GM12878 (cell line): Measurements from ENCODE around the gene ENO2. TPM values are rescaled to one million over a fixed set of nuclear protein-coding genes. Genes with fewer than 3 reads are reported as not detected.

Experiments used
- ATAC-seq: fragments of 200-7000 bp; cut with Tn5 transposase; 3 replicates; pipeline ENCODE4 v1.9.1; 2020; ENCODE audit warnings: mild to moderate bottlenecking, moderate library complexity
- BruUV-seq: library from RNA; stranded (reverse); fragments of 400-500 nt; replicated peaks from 2 replicates; lab custom pipeline; 2021; lab: Mats Ljungman, UMichigan
- CTCF ChIA-PET: fragments of 300-600 bp; sonication (Branson Sonifier 250); formaldehyde crosslinking; extraction: SDS; loops from one replicate; lab custom pipeline; 2021; ENCODE audit warnings: inconsistent platforms; lab: Yijun Ruan, JAX
- POLR2A ChIA-PET: fragments of 350-600 bp; formaldehyde crosslinking; extraction: SDS; loops from one replicate; lab custom pipeline; 2021; ENCODE audit warnings: inconsistent platforms; lab: Charles Lee
- RAD21 ChIA-PET: fragments of 300-600 bp; sonication (Branson Sonifier 250); formaldehyde crosslinking; loops from one replicate; lab custom pipeline; 2023; ENCODE audit warnings: antibody characterized with exemption; ENCODE audit not compliant: unreplicated experiment; lab: Charles Lee
- SMC1A ChIA-PET: fragments of 300-600 bp; sonication (Branson Sonifier 250); formaldehyde crosslinking; loops from one replicate; lab custom pipeline; 2023; ENCODE audit not compliant: unreplicated experiment, uncharacterized antibody; lab: Charles Lee
- DNase-seq: peaks from one replicate; pipeline ENCODE4 v3.0.0-alpha.2; 2011; ENCODE audit warnings: low read depth, low spot score
- FAIRE-seq: peaks from 3 replicates; lab custom pipeline; 2011; peaks lifted over from hg19 to GRCh38; lab: Jason Lieb, UNC
- H2AFZ ChIP-seq: 2 replicates; pipeline ENCODE4 v1.6.0; 2011; ENCODE audit warnings: low read depth, low read length, control low read depth; ENCODE audit not compliant: control insufficient read depth
- H3K27ac ChIP-seq: 2 replicates; pipeline ENCODE4 v1.5.1; 2011; ENCODE audit warnings: control low read depth; ENCODE audit not compliant: control insufficient read depth, insufficient read depth
- H3K27me3 ChIP-seq, 2 experiments: replicated peaks in 1 of 2; 2 replicates each; pipeline versions ENCODE4 v1.6.0 to v1.6.1; 2011; ENCODE audit warnings: low read length in 1 of 2; ENCODE audit not compliant: control insufficient read depth in 2 of 2, insufficient read depth in 2 of 2
- H3K36me3 ChIP-seq, 2 experiments: 2 replicates each; pipeline ENCODE4 v1.5.1; 2011; ENCODE audit warnings: low read length in 1 of 2; ENCODE audit not compliant: control insufficient read depth in 2 of 2, insufficient read depth in 2 of 2
- H3K4me1 ChIP-seq: 2 replicates; pipeline ENCODE4 v1.6.1; 2011; ENCODE audit warnings: mild to moderate bottlenecking, low read length, moderate library complexity, mixed read lengths; ENCODE audit not compliant: control insufficient read depth, insufficient read depth
- H3K4me2 ChIP-seq: 2 replicates; pipeline ENCODE4 v1.6.0; 2011; ENCODE audit warnings: control low read depth; ENCODE audit not compliant: control insufficient read depth, insufficient read depth
- H3K4me3 ChIP-seq: fragments of 200-600 bp; sonication (generic); 2 replicates; pipeline ENCODE4 v1.5.1; 2016
- H3K79me2 ChIP-seq: 2 replicates; pipeline ENCODE4 v1.6.0; 2011; ENCODE audit warnings: low read length; ENCODE audit not compliant: control insufficient read depth, insufficient read depth
- H3K9ac ChIP-seq: 2 replicates; pipeline ENCODE4 v1.8.0; 2011; ENCODE audit warnings: low read length, control low read depth, mixed read lengths; ENCODE audit not compliant: control insufficient read depth, insufficient read depth
- H3K9me3 ChIP-seq: replicated peaks from 3 replicates; pipeline ENCODE4 v1.5.1; 2011; ENCODE audit warnings: mild to moderate bottlenecking, low read length; ENCODE audit not compliant: control insufficient read depth, insufficient read depth
- H4K20me1 ChIP-seq: 2 replicates; pipeline ENCODE4 v1.6.0; 2011; ENCODE audit not compliant: control insufficient read depth, insufficient read depth
- ATF2 ChIP-seq: IDR thresholded peaks from 2 replicates; pipeline ENCODE4 v1.6.1; 2012; ENCODE audit warnings: low read length, inconsistent platforms
- BMI1 ChIP-seq: fragments of 450-650 bp; IDR thresholded peaks from 2 replicates; pipeline ENCODE4 v1.6.1; 2016; ENCODE audit warnings: mild to moderate bottlenecking, moderate library complexity, borderline replicate concordance
- CBX3 ChIP-seq: fragments of 200-600 bp; sonication (generic); IDR thresholded peaks from 2 replicates; pipeline ENCODE4 v1.6.1; 2016; ENCODE audit warnings: low read depth, borderline replicate concordance
- E2F4 ChIP-seq: IDR thresholded peaks from 2 replicates; pipeline ENCODE4 v1.6.1; 2012; ENCODE audit warnings: low read depth, low read length, improper control_type of control experiment
- MAX ChIP-seq: IDR thresholded peaks from 2 replicates; pipeline ENCODE4 v1.6.1; 2012; ENCODE audit warnings: low read depth, low read length, improper control_type of control experiment
- NFXL1 ChIP-seq: fragments of 450-650 bp; IDR thresholded peaks from 2 replicates; pipeline ENCODE4 v1.6.1; 2017; ENCODE audit warnings: antibody characterized with exemption, mild to moderate bottlenecking, borderline replicate concordance
- NR2C1 ChIP-seq: fragments of 450-650 bp; IDR thresholded peaks from 2 replicates; pipeline ENCODE4 v1.6.1; 2017; ENCODE audit warnings: antibody characterized with exemption, mild to moderate bottlenecking, moderate library complexity
- NR2C2 ChIP-seq: IDR thresholded peaks from 2 replicates; pipeline ENCODE4 v1.6.1; 2011; ENCODE audit warnings: borderline replicate concordance, low read depth; ENCODE audit not compliant: control insufficient read depth, insufficient read length
- RAD21 ChIP-seq: IDR thresholded peaks from 2 replicates; pipeline ENCODE4 v1.6.1; 2011; ENCODE audit warnings: mild to moderate bottlenecking, low read depth, low read length, moderate library complexity; ENCODE audit not compliant: insufficient read depth
- RCOR1 ChIP-seq: conservative IDR thresholded peaks from 2 replicates; pipeline ENCODE4 v1.6.1; 2012; ENCODE audit warnings: low read depth, low read length, improper control_type of control experiment
- SPI1 ChIP-seq: IDR thresholded peaks from 2 replicates; pipeline ENCODE4 v1.6.1; 2011; ENCODE audit warnings: low read depth, mild to moderate bottlenecking, low read length, moderate library complexity, borderline replicate concordance; ENCODE audit not compliant: insufficient read depth
- SRF ChIP-seq, 2 experiments: IDR thresholded peaks; 2 replicates each; pipeline ENCODE4 v1.6.1; 2011; ENCODE audit warnings: low read depth in 2 of 2, low read length in 2 of 2, mild to moderate bottlenecking in 1 of 2, moderate library complexity in 1 of 2
- STAT1 ChIP-seq: fragments of 450-650 bp; conservative IDR thresholded peaks from 2 replicates; pipeline ENCODE4 v1.6.1; 2014; ENCODE audit warnings: antibody characterized with exemption, mild to moderate bottlenecking
- SUPT20H ChIP-seq: IDR thresholded peaks from 2 replicates; pipeline ENCODE4 v1.6.1; 2011; ENCODE audit warnings: low read depth, mild to moderate bottlenecking, low read length, moderate library complexity, borderline replicate concordance; ENCODE audit not compliant: control insufficient read depth
- ZBED1 ChIP-seq: IDR thresholded peaks from 2 replicates; pipeline ENCODE4 v1.6.1; 2016; ENCODE audit warnings: borderline replicate concordance
- ZNF207 ChIP-seq: fragments of 450-650 bp; IDR thresholded peaks from 2 replicates; pipeline ENCODE4 v1.6.1; 2014; ENCODE audit warnings: antibody characterized with exemption, mild to moderate bottlenecking, borderline replicate concordance
- WGBS: methylation state at CpG from one replicate; pipeline ENCODE4 v1.1.6; 2016; ENCODE audit warnings: low lambda C conversion rate; ENCODE audit not compliant: insufficient replicate concordance, insufficient coverage; ENCODE audit errors: missing lambda C conversion rate; 5-methylcytosine and 5-hydroxymethylcytosine counted together
- in situ Hi-C: fragments of 300-500 bp; cut with MboI; formaldehyde crosslinking; loops from 9 replicates; pipeline ENCODE4 v1.14.3; 2018; ENCODE audit warnings: mixed read lengths
- intact Hi-C: fragments of 100-400 bp; cut with micrococcal nuclease; formaldehyde crosslinking; loops from one replicate; pipeline ENCODE4 v1.14.2; 2022; ENCODE audit not compliant: unreplicated experiment
- polyA plus RNA-seq, 11 experiments: library from polyadenylated mRNA; depleted of rRNA in 4 of 11; unstranded in 6 of 11; stranded (reverse) in 5 of 11; fragments of >200 nt; fragmentation: Nextera tagmentation in 4 of 11; fragmentation: Illumina TruSeq in 1 of 11; extraction: Ambion mirVana in 4 of 11; extraction: Trizol in 1 of 11; gene quantifications; 1 replicate in 1 of 11; 2 replicates in 10 of 11; pipeline versions ENCODE4 v1.2.1 to v1.2.3, GENCODE V29; 2011 to 2016; ENCODE audit warnings: inconsistent platforms in 2 of 11, missing spikeins in 2 of 11, low read depth in 1 of 11
- total RNA-seq, 4 experiments: library from RNA; depleted of rRNA in 3 of 4; stranded (reverse); fragments of >200 nt in 3 of 4; fragmentation: Illumina TruSeq in 1 of 4; extraction: Trizol in 1 of 4; gene quantifications; 2 replicates each; pipeline versions ENCODE4 v1.2.1 to v1.2.3, GENCODE V29; 2013 to 2021

Gene ENO2
- total and polyA plus RNA-seq, 10 of the 15 experiments (the other 5 are each of a cell fraction or from before 2014, with no cell fraction given) = 24.8 to 196 (median 43.1) TPM

GRCh38 chr12:6943722-6944380 lies 29.5 kb downstream of the ENO2 start, which contains the start of the genes C12orf57 and RNU7-1 (continued):
- TF ChIP-seq ATF2 (no peak), NR2C1 (peak; percentile 52; the same call in 1 of the 2 replicates), BMI1 (peak; percentile 97), SRF (IDR thresholded peaks at IDR 0.05; ENCODE audit: low read depth in 2 of 2, low read length in 2 of 2) (peak in 1 of 2 experiments; percentile 68; a peak in 1 of 4 replicates), NFXL1 (no peak)

GRCh38 chr12:6944381-6945186 lies 30.2 kb downstream of the ENO2 start:
- ChIA-PET SMC1A (interaction anchor here (0.8 to 11.6 kb wide), 20 partner anchors 8 to 167 kb away, joined by 3 to 395 read pairs (median 5); partner anchors contain the start of genes C1RL, ENO2, LPCAT3 and SPSB2), POLR2A (interaction anchor here (0.6 to 17.8 kb wide), 18 partner anchors 8 to 192 kb away, joined by 3 to 524 read pairs (median 4); partner anchors contain the start of genes C1RL, CDCA3, LPCAT3 and LRRC23), RAD21 (interaction anchor here (0.6 to 7.0 kb wide), 19 partner anchors 8 to 177 kb away, joined by 3 to 426 read pairs (median 8); partner anchors contain the start of genes ATN1, C1RL, CDCA3 and LPCAT3), CTCF (interaction anchor here (0.9 to 11.6 kb wide), 23 partner anchors 8 to 200 kb away, joined by 3 to 645 read pairs (median 5); partner anchors contain the start of genes C1R, C1RL and LPCAT3)
- Histone ChIP-seq H3K27ac (peak overlapping the region; percentile 91), H4K20me1 (no peaks in the 10 kb centered on the region), H3K9me3 (no peaks in the 10 kb centered on the region), H3K4me3 (peak overlapping the region; percentile 78), H3K4me2 (peak overlapping the region; percentile 70), H2AFZ (peak overlapping the region; percentile 32; the same call in 1 of the 2 replicates), H3K36me3 (peaks cover 2 to 8% of the 10 kb centered on the region in 2 experiments; a peak in 2 of 4 replicates), H3K79me2 (peaks cover 31% of the 10 kb centered on the region), H3K9ac (peak overlapping the region; percentile 90), H3K27me3 (no peaks in the 10 kb centered on the region), H3K4me1 (peaks cover 36% of the 10 kb centered on the region)
- under 1% methylated on average over 46 of the region's 48 CpGs for WGBS
- DNase-seq (peak; percentile 85), ATAC-seq (peak; percentile 69), FAIRE-seq (peak; percentile 35)
- no TSS peak for BruUV-seq
- in situ Hi-C loops = no loop called here
- intact Hi-C loops = loop anchor here (1.0 to 2.0 kb wide), 6 partner anchors 16 to 164 kb away; partner anchors contain the start of genes C1R, C1RL, EMG1 and LPCAT3
- TF ChIP-seq E2F4 (no peak), NR2C2 (no peak), MAX (no peak; the same call in 1 of the 2 replicates), RCOR1 (no peak), RAD21 (peak; percentile 86), STAT1 (0 out of 2 replicates have a peak, but pooled peaks have one; percentile 24), ZNF207 (0 out of 2 replicates have a peak, but pooled peaks have one; percentile 41), ZBED1 (no peak), SUPT20H (no peak), SPI1 (no peak), CBX3 (no peak)
